B cell (primary cell): ENCODE data around the gene SCARB1. TPM values are rescaled to one million over a fixed set of nuclear protein-coding genes. Genes with fewer than 3 reads are reported as not detected.

Source experiments
- ATAC-seq: fragments of 200-7000 bp; cut with Tn5 transposase; one replicate; pipeline ENCODE4 v1.10.0; 2021; ENCODE audit warnings: low read depth, mild to moderate bottlenecking, moderate number of reproducible peaks, moderate library complexity
- CTCF ChIA-PET: fragments of 350-600 bp; sonication (Branson Sonifier 250); formaldehyde crosslinking; loops from one replicate; lab custom pipeline; 2021; ENCODE audit warnings: antibody characterized with exemption, inconsistent platforms; lab: Charles Lee
- POLR2A ChIA-PET: fragments of 350-600 bp; sonication (Branson Sonifier 250); formaldehyde crosslinking; loops from one replicate; lab custom pipeline; 2021; ENCODE audit warnings: antibody characterized with exemption; lab: Charles Lee
- DNase-seq: peaks from one replicate; pipeline ENCODE4 v3.0.0; 2013
- H2AFZ ChIP-seq: 2 replicates; pipeline ENCODE4 v1.6.1; 2012; ENCODE audit warnings: mild to moderate bottlenecking, low read depth, low read length; ENCODE audit not compliant: insufficient read depth, poor library complexity, severe bottlenecking
- H3K27ac ChIP-seq, 2 donors: 1 replicate in 1 of 2; 2 replicates in 1 of 2; pipeline ENCODE4 v1.5.1; 2012 to 2013; ENCODE audit warnings: low read length in 2 of 2, mild to moderate bottlenecking in 2 of 2, moderate library complexity in 1 of 2
- H3K27me3 ChIP-seq, 4 experiments: fragments of 200-600 bp in 1 of 4; sonication (generic) in 1 of 4; replicated peaks in 1 of 4; 1 replicate in 2 of 4; 2 replicates in 2 of 4; pipeline versions ENCODE4 v1.6.1 to v1.7.0; 2013 to 2016; ENCODE audit warnings: low read length in 3 of 4, mild to moderate bottlenecking in 2 of 4, mixed read lengths in 1 of 4, moderate library complexity in 1 of 4; ENCODE audit not compliant: insufficient read depth in 4 of 4, control insufficient read depth in 3 of 4; ENCODE audit errors: control extremely low read depth in 1 of 4
- H3K36me3 ChIP-seq, 2 experiments: replicated peaks in 1 of 2; 1 replicate in 1 of 2; 2 replicates in 1 of 2; pipeline versions ENCODE4 v1.6.1 to v1.7.1; 2013; ENCODE audit warnings: low read length in 1 of 2; ENCODE audit not compliant: insufficient read depth in 2 of 2, control insufficient read depth in 1 of 2; ENCODE audit errors: control extremely low read depth in 1 of 2, extremely low read depth in 1 of 2
- H3K4me1 ChIP-seq, 2 donors: fragments of 200-600 bp in 1 of 2; sonication (generic) in 1 of 2; 1 replicate in 1 of 2; 2 replicates in 1 of 2; pipeline versions ENCODE4 v1.5.1 to v1.6.1; 2013 to 2017; ENCODE audit warnings: low read length in 2 of 2; ENCODE audit not compliant: control insufficient read depth in 2 of 2, insufficient read depth in 2 of 2
- H3K4me2 ChIP-seq: replicated peaks from 2 replicates; pipeline ENCODE3; 2012; ENCODE audit warnings: mild to moderate bottlenecking, low read depth, low read length; ENCODE audit not compliant: poor library complexity, severe bottlenecking
- H3K4me3 ChIP-seq, 5 experiments: fragments of 200-600 bp in 1 of 5; sonication (generic) in 1 of 5; 1 replicate in 3 of 5; 2 replicates in 2 of 5; pipeline versions ENCODE4 v1.5.1 to v1.7.0; 2011 to 2016; ENCODE audit warnings: low read length in 4 of 5, mild to moderate bottlenecking in 4 of 5, low read depth in 2 of 5, control low read depth in 1 of 5, moderate library complexity in 1 of 5; ENCODE audit not compliant: insufficient read depth in 1 of 5; ENCODE audit errors: control extremely low read depth in 1 of 5, extremely low read depth in 1 of 5
- H3K79me2 ChIP-seq: fragments of 200-600 bp; sonication (generic); one replicate; pipeline ENCODE4 v1.6.0; 2016; ENCODE audit warnings: low read length; ENCODE audit not compliant: control insufficient read depth, insufficient read depth
- H3K9ac ChIP-seq: fragments of 200-600 bp; sonication (generic); 2 replicates; pipeline ENCODE4 v1.6.1; 2017; ENCODE audit warnings: mild to moderate bottlenecking, low read length, moderate library complexity
- H3K9me3 ChIP-seq, 3 donors: one replicate each; pipeline versions ENCODE4 v1.6.1 to v1.7.1; 2013; ENCODE audit warnings: low read length in 2 of 3; ENCODE audit not compliant: control insufficient read depth in 2 of 3, insufficient read depth in 1 of 3; ENCODE audit errors: control extremely low read depth in 1 of 3
- H4K20me1 ChIP-seq: 2 replicates; pipeline ENCODE4 v1.6.0; 2012; ENCODE audit warnings: mild to moderate bottlenecking, low read length; ENCODE audit not compliant: insufficient read depth, control insufficient read depth, poor library complexity, severe bottlenecking
- H3K27ac Mint-ChIP-seq: one replicate; pipeline ENCODE4 v1.8.0; 2021; ENCODE audit warnings: mixed read lengths
- H3K27me3 Mint-ChIP-seq: one replicate; pipeline ENCODE4 v1.8.0; 2021; ENCODE audit warnings: mixed read lengths
- H3K4me1 Mint-ChIP-seq: one replicate; pipeline ENCODE4 v1.8.0; 2021; ENCODE audit warnings: mixed read lengths
- H3K4me3 Mint-ChIP-seq: one replicate; pipeline ENCODE4 v1.8.0; 2021; ENCODE audit warnings: mixed read lengths
- H3K9me3 Mint-ChIP-seq: one replicate; pipeline ENCODE4 v1.8.0; 2022; ENCODE audit warnings: mixed read lengths; ENCODE audit not compliant: insufficient read depth
- EZH2 ChIP-seq: IDR thresholded peaks from 2 replicates; pipeline ENCODE4 v1.6.1; 2012; ENCODE audit warnings: borderline replicate concordance, low read depth, mild to moderate bottlenecking, moderate library complexity, low read length; ENCODE audit not compliant: insufficient read depth, poor library complexity, severe bottlenecking
- WGBS: methylation state at CpG from one replicate; pipeline ENCODE4 v1.1.5; 2013; ENCODE audit warnings: missing lambda C conversion rate; ENCODE audit not compliant: insufficient coverage; 5-methylcytosine and 5-hydroxymethylcytosine counted together
- intact Hi-C: fragments of 100-400 bp; cut with micrococcal nuclease; formaldehyde crosslinking; loops from one replicate; pipeline ENCODE4 v1.10.0; 2022
- polyA plus RNA-seq: library from polyadenylated mRNA; depleted of rRNA; stranded (reverse); fragments of >200 nt; gene quantifications from 2 replicates; pipeline ENCODE4 v1.2.3, GENCODE V29; 2012
- total RNA-seq, 2 donors: library from RNA; stranded (reverse); fragments of 120-200 nt in 1 of 2; gene quantifications; 1 replicate in 1 of 2; 2 replicates in 1 of 2; pipeline versions ENCODE4 v1.2.3 to v1.2.4, GENCODE V29; 2013 to 2022
- TF ChIP-seq, protein P1 (sequence below): fragments of 200-600 bp; IDR thresholded peaks from one replicate; pipeline ENCODE4 v1.8.0; 2022; ENCODE audit warnings: antibody characterized with exemption, mild to moderate bottlenecking

The SCARB1 gene
- total and polyA plus RNA-seq, 2 donors (not counting 1 experiment from before 2014, with no cell fraction given) = 26.8 to 30.7 TPM

- H4K20me1 ChIP-seq = no peaks in the 10 kb centered on the region
- H3K27ac ChIP-seq = no peak overlapping the region
- H3K9ac ChIP-seq = no peak overlapping the region
- no peak overlapping the region for H3K4me3 ChIP-seq
- peaks cover 0 to 6% of the 10 kb centered on the region in 2 donors for H3K4me1 ChIP-seq
- H3K4me1 Mint-ChIP-seq = no peaks in the 10 kb centered on the region
- H3K36me3 ChIP-seq = no peaks in the 10 kb centered on the region
- CTCF ChIA-PET = no interaction called here
- TF ChIP-seq, protein P1, sequence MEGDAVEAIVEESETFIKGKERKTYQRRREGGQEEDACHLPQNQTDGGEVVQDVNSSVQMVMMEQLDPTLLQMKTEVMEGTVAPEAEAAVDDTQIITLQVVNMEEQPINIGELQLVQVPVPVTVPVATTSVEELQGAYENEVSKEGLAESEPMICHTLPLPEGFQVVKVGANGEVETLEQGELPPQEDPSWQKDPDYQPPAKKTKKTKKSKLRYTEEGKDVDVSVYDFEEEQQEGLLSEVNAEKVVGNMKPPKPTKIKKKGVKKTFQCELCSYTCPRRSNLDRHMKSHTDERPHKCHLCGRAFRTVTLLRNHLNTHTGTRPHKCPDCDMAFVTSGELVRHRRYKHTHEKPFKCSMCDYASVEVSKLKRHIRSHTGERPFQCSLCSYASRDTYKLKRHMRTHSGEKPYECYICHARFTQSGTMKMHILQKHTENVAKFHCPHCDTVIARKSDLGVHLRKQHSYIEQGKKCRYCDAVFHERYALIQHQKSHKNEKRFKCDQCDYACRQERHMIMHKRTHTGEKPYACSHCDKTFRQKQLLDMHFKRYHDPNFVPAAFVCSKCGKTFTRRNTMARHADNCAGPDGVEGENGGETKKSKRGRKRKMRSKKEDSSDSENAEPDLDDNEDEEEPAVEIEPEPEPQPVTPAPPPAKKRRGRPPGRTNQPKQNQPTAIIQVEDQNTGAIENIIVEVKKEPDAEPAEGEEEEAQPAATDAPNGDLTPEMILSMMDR = no peak
- TF ChIP-seq EZH2 = no peak
- no peak overlapping the region for H3K4me2 ChIP-seq
- H3K27me3 ChIP-seq = peaks cover 0 to 23% (median 6%) of the 10 kb centered on the region in 4 experiments
- DNase-seq (no peak), ATAC-seq (no peak)
- intact Hi-C loops = no loop called here
- no peak overlapping the region for H3K27ac Mint-ChIP-seq
- H3K79me2 ChIP-seq = no peaks in the 10 kb centered on the region
- no peak overlapping the region for H2AFZ ChIP-seq
- POLR2A ChIA-PET = no interaction called here
- H3K4me3 Mint-ChIP-seq = no peak overlapping the region
- peaks cover 38% of the 10 kb centered on the region for H3K27me3 Mint-ChIP-seq
- H3K9me3 ChIP-seq = peaks cover 0 to 24% (median 3%) of the 10 kb centered on the region in 3 donors
- 82% methylated on average over 23 of the region's 32 CpGs for WGBS
- H3K9me3 Mint-ChIP-seq = peaks cover 2% of the 10 kb centered on the region
Measured at GRCh38 chr12:124758266-124759220, 105.1 kb downstream of the SCARB1 start.

DNA sequence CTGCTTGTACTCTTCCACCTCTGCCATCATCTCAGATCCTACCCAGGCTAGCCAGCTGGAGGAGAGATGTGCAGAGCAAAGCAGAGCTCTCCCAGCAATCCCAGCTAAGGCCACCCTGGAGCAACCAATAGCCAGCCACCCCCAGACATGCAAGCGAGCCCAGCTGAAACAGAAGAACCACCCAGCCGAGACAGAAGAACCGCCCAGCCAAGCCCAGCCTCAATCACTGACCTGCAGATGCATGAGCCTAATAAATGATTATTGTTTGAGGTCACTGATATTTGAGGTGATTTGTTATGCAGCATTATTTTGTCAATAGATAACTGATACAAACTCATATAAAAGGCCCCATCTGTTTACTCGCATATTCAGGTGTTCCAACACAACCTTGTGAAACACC, 106.3 kb downstream of the SCARB1 start:
- Mint-ChIP-seq H3K9me3 (peaks cover 2% of the 10 kb centered on the region), H3K27me3 (peaks cover 48% of the 10 kb centered on the region), H3K27ac (no peak overlapping the region), H3K4me1 (no peaks in the 10 kb centered on the region), H3K4me3 (no peak overlapping the region)
- Histone ChIP-seq H2AFZ (no peak overlapping the region), H3K79me2 (no peaks in the 10 kb centered on the region), H3K4me3 (no peak overlapping the region), H3K27me3 (peaks cover 0 to 24% (median 6%) of the 10 kb centered on the region in 4 experiments), H3K9me3 (peaks cover 0 to 23% (median 3%) of the 10 kb centered on the region in 3 donors), H3K9ac (no peak overlapping the region), H3K4me1 (peaks cover 0 to 6% of the 10 kb centered on the region in 2 donors), H3K36me3 (no peaks in the 10 kb centered on the region), H3K27ac (no peak overlapping the region), H3K4me2 (no peak overlapping the region), H4K20me1 (no peaks in the 10 kb centered on the region)
- intact Hi-C loops = no loop called here
- no CpG with 5 or more reads among the region's 4 CpGs for WGBS
- POLR2A ChIA-PET = no interaction called here
- DNase-seq (no peak), ATAC-seq (no peak)
- no peak for TF ChIP-seq EZH2
- TF ChIP-seq, protein P1 = no peak
- CTCF ChIA-PET = interaction anchor here (0.6 to 1.6 kb wide), 3 partner anchors 9 to 721 kb away, joined by 3 read pairs; no protein-coding TSS in a partner anchor
